Measurements from ENCODE around the gene MISP3.
A peak's percentile ranks its signal among the peaks of the same experiment; 100 is the strongest.

DNA sequence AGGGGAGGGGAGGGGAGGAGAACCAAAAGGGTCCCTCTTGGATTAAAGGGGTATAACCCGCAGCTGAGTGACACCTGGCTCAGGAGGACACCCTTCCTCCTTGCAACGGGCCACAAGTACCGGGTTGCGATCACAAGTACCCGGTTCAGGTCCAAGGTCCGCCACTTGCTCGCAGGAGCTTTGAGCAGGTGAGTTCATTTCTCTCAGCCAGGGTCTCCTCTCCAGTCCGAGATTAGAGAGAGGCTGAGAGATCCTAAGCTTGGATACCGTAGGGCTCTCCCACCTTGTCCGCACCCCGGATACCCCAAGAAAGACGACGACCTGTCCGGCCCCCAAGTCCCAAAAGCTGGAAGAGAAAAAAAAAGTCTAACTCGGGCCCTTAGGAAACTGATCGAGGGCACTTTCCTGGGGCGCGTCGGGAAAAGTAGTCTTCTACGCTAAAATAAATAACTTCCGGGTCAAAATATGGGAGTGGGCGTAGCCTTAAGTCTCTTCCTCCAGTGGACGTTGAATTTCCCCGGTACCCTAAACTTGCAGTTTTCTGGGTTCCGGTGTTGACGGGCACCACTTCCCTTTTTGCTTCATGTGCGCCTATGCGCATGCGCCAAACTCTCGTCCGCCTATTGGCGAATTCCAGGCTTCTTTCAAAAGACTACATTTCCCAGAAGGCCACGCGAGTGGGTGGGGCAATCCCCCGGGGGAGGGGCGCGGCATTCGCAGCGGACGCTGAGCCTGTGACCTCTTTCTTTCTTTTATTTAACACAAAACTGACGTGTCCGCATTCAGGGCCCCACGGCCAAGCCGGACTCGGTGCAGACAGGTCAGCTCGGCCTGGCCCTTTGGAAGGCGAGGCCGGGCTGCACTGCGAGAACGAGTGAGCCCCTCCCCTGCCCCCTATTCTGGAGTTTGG lies 8.6 kb downstream of the MISP3 start:
- no peak for TF ChIP-seq FOXM1 (IDR thresholded peaks at IDR 0.05; ENCODE audit: borderline replicate concordance)
- TF ChIP-seq ARNT (IDR thresholded peaks at IDR 0.05): no peak
- TF ChIP-seq BHLHE40 (IDR thresholded peaks at IDR 0.05; ENCODE audit: borderline replicate concordance): no peak
- no peak for TF ChIP-seq L3MBTL2 (conservative IDR thresholded peaks at IDR 0.05)
- TF ChIP-seq SP1 (IDR thresholded peaks at IDR 0.05): no peak
- TF ChIP-seq NFRKB (IDR thresholded peaks at IDR 0.05): no peak
- TF ChIP-seq TARDBP (IDR thresholded peaks at IDR 0.05): no peak
- no peak for TF ChIP-seq HDGF (IDR thresholded peaks at IDR 0.05; ENCODE audit: borderline replicate concordance)
- TF ChIP-seq ZNF384 (IDR thresholded peaks at IDR 0.05): peak; percentile 54; the same call in 1 of the 2 replicates
- peak; percentile 66; the same call in 1 of the 2 replicates for TF ChIP-seq PKNOX1 (IDR thresholded peaks at IDR 0.05)
